ENCODE results near the gene THEM5.
"Not testable (repeated sequence)": the region's sequence is repeated elsewhere in the genome, so short reads cannot be mapped to it uniquely, and the experiment has no call there.

The THEM5 gene

GRCh38 chr1:151867765-151868411, 14.4 kb upstream of the THEM5 start:
- DNase-seq (ENCODE audit: low read depth, low spot score), result no peak

GRCh38 chr1:151867321-151867720, 13.8 kb upstream of the THEM5 start:
- no peak for DNase-seq (ENCODE audit: low read depth, low spot score)

GRCh38 chr1:151864411-151864810, 10.9 kb upstream of the THEM5 start:
- no peak for DNase-seq (ENCODE audit: low read depth, low spot score)

- DNase-seq (ENCODE audit: low read depth, low spot score), result no peak
Measured at GRCh38 chr1:151862604-151863003, 9.1 kb upstream of the THEM5 start.

- DNase-seq (ENCODE audit: low read depth, low spot score), result no peak
Measured at GRCh38 chr1:151860504-151861187, 7.1 kb upstream of the THEM5 start.

GRCh38 chr1:151859891-151860293, 6.4 kb upstream of the THEM5 start:
- no peak for DNase-seq (ENCODE audit: low read depth, low spot score)

- DNase-seq (ENCODE audit: low read depth, low spot score), result no peak
Measured at GRCh38 chr1:151858886-151859665, 5.6 kb upstream of the THEM5 start.

- DNase-seq (ENCODE audit: low read depth, low spot score), result no peak
Measured at GRCh38 chr1:151858030-151858746, 4.7 kb upstream of the THEM5 start.

- no peak for DNase-seq (ENCODE audit: low read depth, low spot score)
Measured at GRCh38 chr1:151855933-151856332, 2.4 kb upstream of the THEM5 start.

GRCh38 chr1:151855516-151855915, 2.0 kb upstream of the THEM5 start:
- not testable (repeated sequence) for DNase-seq (ENCODE audit: low read depth, low spot score)

GRCh38 chr1:151854658-151855057, 1.1 kb upstream of the THEM5 start:
- DNase-seq (ENCODE audit: low read depth, low spot score), result no peak

GRCh38 chr1:151852733-151853132, 779 bp downstream of the THEM5 start:
- DNase-seq (ENCODE audit: low read depth, low spot score), result no peak

GRCh38 chr1:151851886-151852285, 1.6 kb downstream of the THEM5 start:
- no peak for DNase-seq (ENCODE audit: low read depth, low spot score)

GRCh38 chr1:151849871-151850270, 3.6 kb downstream of the THEM5 start:
- no peak for DNase-seq (ENCODE audit: low read depth, low spot score)

- no peak for DNase-seq (ENCODE audit: low read depth, low spot score)
Measured at GRCh38 chr1:151849126-151849525, 4.4 kb downstream of the THEM5 start.

- DNase-seq (ENCODE audit: low read depth, low spot score), result no peak
Measured at GRCh38 chr1:151847867-151848596, 5.5 kb downstream of the THEM5 start.

- no peak for DNase-seq (ENCODE audit: low read depth, low spot score)
Measured at GRCh38 chr1:151846686-151847237, 6.8 kb downstream of the THEM5 start.

GRCh38 chr1:151846062-151846568, 7.4 kb downstream of the THEM5 start:
- DNase-seq (ENCODE audit: low read depth, low spot score), result no peak

GRCh38 chr1:151843398-151843797, 10.1 kb downstream of the THEM5 start:
- no peak for DNase-seq (ENCODE audit: low read depth, low spot score)

- DNase-seq (ENCODE audit: low read depth, low spot score), result no peak
Measured at GRCh38 chr1:151841141-151841540, 12.4 kb downstream of the THEM5 start.

GRCh38 chr1:151840421-151840820, 13.1 kb downstream of the THEM5 start:
- DNase-seq (ENCODE audit: low read depth, low spot score), result no peak
